GM21786 (cell line): Measurements from ENCODE around the gene HOXB1.
"Not testable (repeated sequence)": the region's sequence is repeated elsewhere in the genome, so short reads cannot be mapped to it uniquely, and the experiment has no call there.

Source experiments
- ATAC-seq: cut with Tn5 transposase; IDR thresholded peaks from one replicate; pipeline ENCODE4 v1.9.1; 2021; ENCODE audit not compliant: unreplicated experiment

HOXB1 gene

GRCh38 chr17:48523010-48523409 is 7.8 kb downstream of the HOXB1 start:
- ATAC-seq = no peak

GRCh38 chr17:48522031-48522653 is 8.7 kb downstream of the HOXB1 start:
- ATAC-seq = no peak

- ATAC-seq = no peak
These were observed 10.2 kb downstream of the HOXB1 start for GRCh38 chr17:48520631-48521079.

- ATAC-seq = no peak
These were observed 11.4 kb downstream of the HOXB1 start for GRCh38 chr17:48519427-48519826.

- ATAC-seq = no peak
These were observed 13.3 kb downstream of the HOXB1 start for GRCh38 chr17:48517478-48517877.

- ATAC-seq = no peak
These were observed 14.6 kb downstream of the HOXB1 start for GRCh38 chr17:48515925-48516900.

- no peak for ATAC-seq
These were observed 16.3 kb downstream of the HOXB1 start for GRCh38 chr17:48514477-48514876.

GRCh38 chr17:48513666-48514455 is 16.9 kb downstream of the HOXB1 start:
- ATAC-seq = no peak

- no peak for ATAC-seq
These were observed 17.7 kb downstream of the HOXB1 start for GRCh38 chr17:48513097-48513496.

GRCh38 chr17:48510761-48511604 is 19.8 kb downstream of the HOXB1 start:
- no peak for ATAC-seq

- no peak for ATAC-seq
These were observed 20.4 kb downstream of the HOXB1 start for GRCh38 chr17:48510381-48510760.

GRCh38 chr17:48509708-48510107 is 21.1 kb downstream of the HOXB1 start:
- ATAC-seq = not testable (repeated sequence)

- ATAC-seq = no peak
These were observed 24.6 kb downstream of the HOXB1 start for GRCh38 chr17:48506246-48506645.

- peak; percentile 85 for ATAC-seq
These were observed 25.0 kb downstream of the HOXB1 start for GRCh38 chr17:48505788-48506187.

GRCh38 chr17:48504953-48505352 is 25.9 kb downstream of the HOXB1 start:
- ATAC-seq = no peak

- no peak for ATAC-seq
These were observed 27.1 kb downstream of the HOXB1 start for GRCh38 chr17:48503747-48504146.

GRCh38 chr17:48502901-48503300 is 27.9 kb downstream of the HOXB1 start:
- ATAC-seq = no peak

GRCh38 chr17:48502312-48502711 is 28.5 kb downstream of the HOXB1 start:
- ATAC-seq = no peak

GRCh38 chr17:48500435-48501426 is 30.1 kb downstream of the HOXB1 start:
- ATAC-seq = no peak
